Activated T-helper 1 cell treated with Interleukin-2 at 50 U/mL for 16 hours (primary cell): ENCODE measurements around the gene XK.
A peak's percentile ranks its signal among the peaks of the same experiment; 100 is the strongest.
"Not testable (repeated sequence)": the region's sequence is repeated elsewhere in the genome, so short reads cannot be mapped to it uniquely, and the experiment has no call there.

Experiments used
- DNase-seq: peaks from one replicate; pipeline ENCODE4 v3.0.0-alpha.2; 2020; ENCODE audit warnings: low read depth

The XK gene

GRCh38 chrX:37685381-37686359 is at the start of gene XK:
XK (plus strand) TSS chrX:37685791; CDS start chrX:37685962, 171 bp downstream.
- peak; percentile 3 for DNase-seq

- no peak for DNase-seq
Observed at GRCh38 chrX:37638047-37638446, 47.5 kb upstream of the XK start.

GRCh38 chrX:37640142-37640541 is 45.4 kb upstream of the XK start:
- no peak for DNase-seq

- no peak for DNase-seq
Observed at GRCh38 chrX:37641859-37642258, 43.7 kb upstream of the XK start.

GRCh38 chrX:37644381-37645305 is 40.9 kb upstream of the XK start:
- DNase-seq: no peak

GRCh38 chrX:37646254-37646653 is 39.3 kb upstream of the XK start:
- DNase-seq: no peak

GRCh38 chrX:37650879-37651278 is 34.7 kb upstream of the XK start:
- DNase-seq: not testable (repeated sequence)

GRCh38 chrX:37651921-37652452 is 33.6 kb upstream of the XK start:
- DNase-seq: no peak

- DNase-seq: no peak
Observed at GRCh38 chrX:37652589-37653231, 32.9 kb upstream of the XK start.

- no peak for DNase-seq
Observed at GRCh38 chrX:37653397-37654085, 32.0 kb upstream of the XK start.

GRCh38 chrX:37658343-37659030 is 27.1 kb upstream of the XK start:
- no peak for DNase-seq

- no peak for DNase-seq
Observed at GRCh38 chrX:37659047-37659446, 26.5 kb upstream of the XK start.

GRCh38 chrX:37662181-37662580 is 23.4 kb upstream of the XK start:
- DNase-seq: no peak

GRCh38 chrX:37666516-37666915 is 19.1 kb upstream of the XK start:
- no peak for DNase-seq

- no peak for DNase-seq
Observed at GRCh38 chrX:37667141-37667540, 18.4 kb upstream of the XK start.

GRCh38 chrX:37672563-37672962 is 13.0 kb upstream of the XK start:
- DNase-seq: no peak

GRCh38 chrX:37676811-37677210 is 8.8 kb upstream of the XK start:
- DNase-seq: no peak

- DNase-seq: no peak
Observed at GRCh38 chrX:37677243-37677642, 8.3 kb upstream of the XK start.

GRCh38 chrX:37677765-37678164 is 7.8 kb upstream of the XK start:
- DNase-seq: no peak

- no peak for DNase-seq
Observed at GRCh38 chrX:37678574-37678973, 7.0 kb upstream of the XK start.

- DNase-seq: no peak
Observed at GRCh38 chrX:37679230-37679629, 6.4 kb upstream of the XK start.
